ENCODE data around the gene FBN2. TPM values are rescaled to one million over a fixed set of nuclear protein-coding genes. Genes with fewer than 3 reads are reported as not detected.

The FBN2 gene
- total RNA-seq, 1 experiment from 2014 or later = 1.6 TPM

DNA sequence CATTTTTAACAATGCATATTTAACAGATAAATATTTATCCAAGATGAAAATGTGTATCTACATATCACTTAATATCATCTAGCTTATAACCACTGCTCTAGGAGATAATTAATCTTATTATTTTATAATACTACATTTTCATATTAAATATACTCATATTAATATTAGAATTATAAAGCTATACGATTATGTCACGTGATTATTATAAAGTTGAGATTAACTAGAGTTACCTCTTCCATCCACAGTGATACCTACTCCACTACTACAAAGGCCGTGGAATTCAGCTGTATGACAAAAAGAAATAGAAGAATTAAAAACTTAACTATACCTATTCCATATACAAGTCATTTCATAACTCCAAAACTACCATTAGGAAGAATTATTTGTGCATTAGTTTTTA, 171.9 kb downstream of the FBN2 start:
- ChIA-PET CTCF (no interaction called here), POLR2A (ENCODE audit: low non-redundant PET) (no interaction called here)
- intact Hi-C loops (cut with micrococcal nuclease; ENCODE audit: unreplicated experiment) = no loop called here
- Histone ChIP-seq H3K27ac (ENCODE audit: low read depth, low read length, poor library complexity, severe bottlenecking) (no peak overlapping the region), H3K9me3 (ENCODE audit: low read depth, low read length, poor library complexity, severe bottlenecking) (no peaks in the 10 kb centered on the region), H3K36me3 (ENCODE audit: insufficient read depth, low read length, poor library complexity, severe bottlenecking) (no peaks in the 10 kb centered on the region), H3K4me3 (ENCODE audit: low read depth, low read length, poor library complexity, severe bottlenecking) (no peak overlapping the region), H3K4me1 (ENCODE audit: insufficient read depth, low read length, poor library complexity, severe bottlenecking) (no peaks in the 10 kb centered on the region), H3K27me3 (replicated peaks; ENCODE audit: insufficient read depth, low read depth, low read length, poor library complexity) (peaks cover 3% of the 10 kb centered on the region)
- no peak for DNase-seq (ENCODE audit: low spot score)
- TF ChIP-seq, protein P1, sequence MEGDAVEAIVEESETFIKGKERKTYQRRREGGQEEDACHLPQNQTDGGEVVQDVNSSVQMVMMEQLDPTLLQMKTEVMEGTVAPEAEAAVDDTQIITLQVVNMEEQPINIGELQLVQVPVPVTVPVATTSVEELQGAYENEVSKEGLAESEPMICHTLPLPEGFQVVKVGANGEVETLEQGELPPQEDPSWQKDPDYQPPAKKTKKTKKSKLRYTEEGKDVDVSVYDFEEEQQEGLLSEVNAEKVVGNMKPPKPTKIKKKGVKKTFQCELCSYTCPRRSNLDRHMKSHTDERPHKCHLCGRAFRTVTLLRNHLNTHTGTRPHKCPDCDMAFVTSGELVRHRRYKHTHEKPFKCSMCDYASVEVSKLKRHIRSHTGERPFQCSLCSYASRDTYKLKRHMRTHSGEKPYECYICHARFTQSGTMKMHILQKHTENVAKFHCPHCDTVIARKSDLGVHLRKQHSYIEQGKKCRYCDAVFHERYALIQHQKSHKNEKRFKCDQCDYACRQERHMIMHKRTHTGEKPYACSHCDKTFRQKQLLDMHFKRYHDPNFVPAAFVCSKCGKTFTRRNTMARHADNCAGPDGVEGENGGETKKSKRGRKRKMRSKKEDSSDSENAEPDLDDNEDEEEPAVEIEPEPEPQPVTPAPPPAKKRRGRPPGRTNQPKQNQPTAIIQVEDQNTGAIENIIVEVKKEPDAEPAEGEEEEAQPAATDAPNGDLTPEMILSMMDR (conservative IDR thresholded peaks at IDR 0.05; ENCODE audit: low read depth, low read length) = no peak
- no peak for TF ChIP-seq EZH2 (IDR thresholded peaks at IDR 0.05; ENCODE audit: borderline replicate concordance, low read depth, low read length, poor library complexity, severe bottlenecking)
- BruUV-seq (replicated peaks) = no TSS peak

GRCh38 chr5:128362370-128362769, 175.7 kb downstream of the FBN2 start:
- intact Hi-C loops (cut with micrococcal nuclease; ENCODE audit: unreplicated experiment) = no loop called here
- Histone ChIP-seq H3K4me3 (ENCODE audit: low read depth, low read length, poor library complexity, severe bottlenecking) (no peak overlapping the region), H3K4me1 (ENCODE audit: insufficient read depth, low read length, poor library complexity, severe bottlenecking) (no peaks in the 10 kb centered on the region), H3K9me3 (ENCODE audit: low read depth, low read length, poor library complexity, severe bottlenecking) (no peaks in the 10 kb centered on the region), H3K27ac (ENCODE audit: low read depth, low read length, poor library complexity, severe bottlenecking) (no peak overlapping the region), H3K36me3 (ENCODE audit: insufficient read depth, low read length, poor library complexity, severe bottlenecking) (no peaks in the 10 kb centered on the region), H3K27me3 (replicated peaks; ENCODE audit: insufficient read depth, low read depth, low read length, poor library complexity) (peaks cover 12% of the 10 kb centered on the region)
- ChIA-PET POLR2A (ENCODE audit: low non-redundant PET) (no interaction called here), CTCF (no interaction called here)
- no peak for TF ChIP-seq EZH2 (IDR thresholded peaks at IDR 0.05; ENCODE audit: borderline replicate concordance, low read depth, low read length, poor library complexity, severe bottlenecking)
- TF ChIP-seq, protein P1 (conservative IDR thresholded peaks at IDR 0.05; ENCODE audit: low read depth, low read length) = no peak
- BruUV-seq (replicated peaks) = no TSS peak
- no peak for DNase-seq (ENCODE audit: low spot score)

DNA sequence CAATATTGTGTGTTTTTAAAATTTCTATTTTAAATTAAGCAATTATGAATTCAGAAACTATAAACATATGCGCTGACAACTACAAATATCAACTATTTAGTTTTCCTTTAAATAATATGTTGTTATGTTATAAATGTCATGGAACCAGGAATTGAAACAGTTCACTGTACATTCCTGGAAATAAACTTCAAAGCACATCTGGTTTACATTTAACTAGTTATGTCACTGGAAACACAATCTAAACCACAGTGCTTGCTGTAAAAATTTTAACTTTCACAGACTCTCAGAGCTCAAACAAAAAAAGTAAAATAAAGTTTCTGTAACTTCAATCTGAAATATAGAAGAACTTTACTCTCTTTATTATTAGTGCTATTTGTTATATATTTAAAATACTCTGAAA, 179.2 kb downstream of the FBN2 start:
- intact Hi-C loops (cut with micrococcal nuclease; ENCODE audit: unreplicated experiment) = no loop called here
- CTCF ChIA-PET = no interaction called here
- POLR2A ChIA-PET (ENCODE audit: low non-redundant PET) = no interaction called here
- no peak for DNase-seq (ENCODE audit: low spot score)
- Histone ChIP-seq H3K4me3 (ENCODE audit: low read depth, low read length, poor library complexity, severe bottlenecking) (no peak overlapping the region), H3K27me3 (replicated peaks; ENCODE audit: insufficient read depth, low read depth, low read length, poor library complexity) (peaks cover 11% of the 10 kb centered on the region), H3K36me3 (ENCODE audit: insufficient read depth, low read length, poor library complexity, severe bottlenecking) (no peaks in the 10 kb centered on the region), H3K27ac (ENCODE audit: low read depth, low read length, poor library complexity, severe bottlenecking) (no peak overlapping the region), H3K9me3 (ENCODE audit: low read depth, low read length, poor library complexity, severe bottlenecking) (no peaks in the 10 kb centered on the region), H3K4me1 (ENCODE audit: insufficient read depth, low read length, poor library complexity, severe bottlenecking) (no peaks in the 10 kb centered on the region)
- TF ChIP-seq EZH2 (IDR thresholded peaks at IDR 0.05; ENCODE audit: borderline replicate concordance, low read depth, low read length, poor library complexity, severe bottlenecking) = no peak
- TF ChIP-seq, protein P1 (conservative IDR thresholded peaks at IDR 0.05; ENCODE audit: low read depth, low read length) = no peak
- BruUV-seq (replicated peaks) = no TSS peak

Measured in A673 (cell line).